HepG2 (cell line): Measurements from ENCODE around the gene DUSP15. TPM values are rescaled to one million over a fixed set of nuclear protein-coding genes. Genes with fewer than 3 reads are reported as not detected.
"Not testable (repeated sequence)": the region's sequence is repeated elsewhere in the genome, so short reads cannot be mapped to it uniquely, and the experiment has no call there.

Source experiments
- ATAC-seq: fragments of 200-7000 bp; cut with Tn5 transposase; 3 replicates; pipeline ENCODE4 v1.9.1; 2020; ENCODE audit warnings: mild to moderate bottlenecking, moderate library complexity
- BruUV-seq: library from RNA; stranded (reverse); fragments of 400-500 nt; replicated peaks from 2 replicates; lab custom pipeline; 2021; lab: Mats Ljungman, UMichigan
- CTCF ChIA-PET: fragments of 300-600 bp; formaldehyde crosslinking; extraction: SDS; loops from one replicate; lab custom pipeline; 2021; ENCODE audit warnings: low total read pairs, inconsistent platforms, low intra/inter-chr PET ratio; lab: Yijun Ruan, JAX
- POLR2A ChIA-PET: fragments of 350-600 bp; sonication (Branson Sonifier 250); formaldehyde crosslinking; loops from one replicate; lab custom pipeline; 2020; ENCODE audit warnings: antibody characterized with exemption, inconsistent platforms; lab: Yijun Ruan, JAX
- DNase-seq: peaks from one replicate; pipeline ENCODE4 v3.0.0-alpha.2; 2015; ENCODE audit warnings: low spot score
- FAIRE-seq: peaks from 3 replicates; lab custom pipeline; 2011; peaks lifted over from hg19 to GRCh38; lab: Jason Lieb, UNC
- H2AFZ ChIP-seq: one replicate; pipeline ENCODE4 v1.6.1; 2011; ENCODE audit warnings: low read length, inconsistent platforms
- H3K27ac ChIP-seq: fragments of 300-600 bp; 3 replicates; pipeline ENCODE4 v1.8.0; 2011; ENCODE audit warnings: mixed run types, mild to moderate bottlenecking, mixed read lengths, low read length, inconsistent platforms; ENCODE audit not compliant: insufficient read depth; ENCODE audit errors: extremely low read length
- H3K27me3 ChIP-seq, 2 experiments: fragments of 200-600 bp in 1 of 2; 2 replicates in 1 of 2; 3 replicates in 1 of 2; pipeline versions ENCODE4 v1.6.0 to v1.8.0; 2011; ENCODE audit warnings: low read length in 2 of 2, mild to moderate bottlenecking in 2 of 2, moderate library complexity in 2 of 2, inconsistent platforms in 1 of 2; ENCODE audit not compliant: insufficient read depth in 2 of 2, control insufficient read depth in 1 of 2
- H3K36me3 ChIP-seq, 2 experiments: fragments of 200-600 bp in 1 of 2; replicated peaks in 1 of 2; 2 replicates in 1 of 2; 3 replicates in 1 of 2; pipeline versions ENCODE4 v1.5.1 to v1.8.0; 2011; ENCODE audit warnings: low read length in 2 of 2, inconsistent platforms in 1 of 2; ENCODE audit not compliant: insufficient read depth in 2 of 2, control insufficient read depth in 1 of 2
- H3K4me1 ChIP-seq: 2 replicates; pipeline ENCODE4 v1.5.1; 2012; ENCODE audit warnings: low read length, inconsistent platforms; ENCODE audit not compliant: insufficient read depth
- H3K4me2 ChIP-seq: 2 replicates; pipeline ENCODE4 v1.6.0; 2011; ENCODE audit warnings: low read depth, low read length, inconsistent platforms
- H3K4me3 ChIP-seq, 3 experiments: fragments of 200-600 bp in 1 of 3; sonication (generic), shearing (Covaris generic) in 1 of 3; replicated peaks in 1 of 3; 2 replicates each; pipeline ENCODE4 v1.5.1; 2011 to 2016; ENCODE audit warnings: low read length in 3 of 3, inconsistent platforms in 2 of 3, low read depth in 2 of 3, mild to moderate bottlenecking in 2 of 3, control low read depth in 1 of 3, mixed read lengths in 1 of 3; ENCODE audit not compliant: insufficient read depth in 1 of 3
- H3K79me2 ChIP-seq: one replicate; pipeline ENCODE4 v1.6.1; 2011; ENCODE audit warnings: low read length, inconsistent platforms; ENCODE audit not compliant: insufficient read depth
- H3K9ac ChIP-seq: 2 replicates; pipeline ENCODE4 v1.6.0; 2011; ENCODE audit warnings: mild to moderate bottlenecking, low read depth, low read length, inconsistent platforms; ENCODE audit not compliant: insufficient read depth
- H3K9me3 ChIP-seq: 2 replicates; pipeline ENCODE4 v1.5.1; 2012; ENCODE audit warnings: mild to moderate bottlenecking, low read length
- H4K20me1 ChIP-seq: 2 replicates; pipeline ENCODE4 v1.6.0; 2011; ENCODE audit warnings: inconsistent platforms, mild to moderate bottlenecking, low read length, moderate library complexity; ENCODE audit not compliant: insufficient read depth
- CEBPB ChIP-seq: IDR thresholded peaks from 2 replicates; pipeline ENCODE4 v1.6.1; 2011; ENCODE audit warnings: low read depth, low read length, improper control_type of control experiment, borderline replicate concordance
- DRAP1 ChIP-seq: IDR thresholded peaks from 2 replicates; pipeline ENCODE4 v1.6.1; 2016; ENCODE audit warnings: missing genetic modification reagents, missing compliant biosample characterization
- MTA1 ChIP-seq: sonication (generic); formaldehyde crosslinking; IDR thresholded peaks from 2 replicates; pipeline ENCODE4 v1.4.0; 2020; ENCODE audit warnings: missing genetic modification reagents, mild to moderate bottlenecking, borderline replicate concordance
- NR0B2 ChIP-seq: sonication (generic); formaldehyde crosslinking; IDR thresholded peaks from 2 replicates; pipeline ENCODE4 v1.4.0; 2020; ENCODE audit warnings: mild to moderate bottlenecking, missing genetic modification reagents
- SPEN ChIP-seq: sonication (generic); formaldehyde crosslinking; IDR thresholded peaks from 2 replicates; pipeline ENCODE4 v1.5.1; 2020; ENCODE audit warnings: low read depth, mild to moderate bottlenecking, missing genetic modification reagents
- ZFAT ChIP-seq: sonication (generic); formaldehyde crosslinking; conservative IDR thresholded peaks from 2 replicates; pipeline ENCODE4 v1.8.1; 2023; ENCODE audit warnings: missing genetic modification reagents, inconsistent platforms
- ZNF629 ChIP-seq: sonication (generic); formaldehyde crosslinking; conservative IDR thresholded peaks from 2 replicates; pipeline ENCODE4 v1.5.0; 2020; ENCODE audit warnings: missing genetic modification reagents
- ZNF652 ChIP-seq: IDR thresholded peaks from 2 replicates; pipeline ENCODE4 v1.6.1; 2016; ENCODE audit warnings: low read depth, borderline replicate concordance
- ZNF768 ChIP-seq: sonication (generic); formaldehyde crosslinking; IDR thresholded peaks from 2 replicates; pipeline ENCODE4 v1.4.0; 2020; ENCODE audit warnings: missing genetic modification reagents
- WGBS: methylation state at CpG from one replicate; pipeline ENCODE4 v1.1.6; 2017; ENCODE audit warnings: low lambda C conversion rate; 5-methylcytosine and 5-hydroxymethylcytosine counted together
- in situ Hi-C: cut with HindIII; loops from 2 replicates; pipeline ENCODE4 v1.10.0; 2017; ENCODE audit warnings: low pct_unique_long_range_greater_than_20kb; ENCODE audit not compliant: extremely low pct_ligation_motif_present
- intact Hi-C: fragments of 100-400 bp; cut with micrococcal nuclease; formaldehyde crosslinking; loops from one replicate; pipeline ENCODE4 v1.10.0; 2022; ENCODE audit not compliant: unreplicated experiment
- polyA plus RNA-seq, 8 experiments: library from polyadenylated mRNA; depleted of rRNA in 3 of 8; stranded (reverse) in 7 of 8; unstranded in 1 of 8; fragments of >200 nt; fragmentation: Illumina TruSeq in 4 of 8; extraction: Trizol in 4 of 8; gene quantifications; 2 replicates each; pipeline versions ENCODE4 v1.2.1 to v1.2.3, GENCODE V29; 2011 to 2016; ENCODE audit warnings: low read depth in 4 of 8, missing spikeins in 1 of 8, mixed read lengths in 1 of 8; ENCODE audit not compliant: insufficient read depth in 1 of 8
- total RNA-seq, 5 experiments: library from RNA; depleted of rRNA; stranded (reverse); fragments of >200 nt; fragmentation: Illumina TruSeq; extraction: Trizol; gene quantifications; 2 replicates each; pipeline ENCODE4 v1.2.3, GENCODE V29; 2016; ENCODE audit warnings: low read depth in 1 of 5

DUSP15 gene
- total and polyA plus RNA-seq, 2 of the 13 experiments (the other 11 are each of a cell fraction or from before 2014, with no cell fraction given) = 0.17 to 0.93 TPM

- no TSS peak for BruUV-seq
- Histone ChIP-seq H3K79me2 (no peaks in the 10 kb centered on the region), H3K27ac (no peak overlapping the region)
- TF ChIP-seq ZNF629 (0 out of 2 replicates have a peak, but pooled peaks have one; percentile 12), DRAP1 (CRISPR knock-in tag) (no peak)
- TF ChIP-seq, all 625 proteins: peak for 1
- POLR2A ChIA-PET = no interaction called here
- intact Hi-C loops = no loop called here
- H3K9ac ChIP-seq = no peak overlapping the region
- H4K20me1 ChIP-seq = no peaks in the 10 kb centered on the region
- H3K4me3 ChIP-seq = no peak overlapping the region
- H3K27me3 ChIP-seq = peaks cover 0 to 14% of the 10 kb centered on the region in 2 experiments; a peak in 3 of 5 replicates
- H3K4me2 ChIP-seq = no peak overlapping the region
- in situ Hi-C loops = no loop called here
- no peak for ATAC-seq
- H2AFZ ChIP-seq = no peak overlapping the region
- no peaks in the 10 kb centered on the region for H3K9me3 ChIP-seq
- DNase-seq = no peak
- no peak for FAIRE-seq
- H3K36me3 ChIP-seq = no peaks in the 10 kb centered on the region
- H3K4me1 ChIP-seq = no peaks in the 10 kb centered on the region
- WGBS = 61% methylated on average over 5 of the region's 5 CpGs
- CTCF ChIA-PET = no interaction called here
Measured at GRCh38 chr20:31816221-31816620, 54.1 kb downstream of the DUSP15 start.

- 44% methylated on average over 9 of the region's 9 CpGs for WGBS
- CTCF ChIA-PET = no interaction called here
- in situ Hi-C loops (no loop called here), intact Hi-C loops (no loop called here)
- Histone ChIP-seq H2AFZ (no peak overlapping the region), H3K27ac (no peak overlapping the region), H3K4me3 (no peak overlapping the region), H3K36me3 (no peaks in the 10 kb centered on the region), H4K20me1 (no peaks in the 10 kb centered on the region), H3K79me2 (no peaks in the 10 kb centered on the region), H3K4me1 (no peaks in the 10 kb centered on the region), H3K4me2 (no peak overlapping the region), H3K9ac (no peak overlapping the region), H3K9me3 (no peaks in the 10 kb centered on the region), H3K27me3 (peaks cover 0 to 14% of the 10 kb centered on the region in 2 experiments; a peak in 3 of 5 replicates)
- BruUV-seq = no TSS peak
- POLR2A ChIA-PET = no interaction called here
- DNase-seq (no peak), FAIRE-seq (peak; percentile 12), ATAC-seq (0 out of 3 replicates have a peak, but pooled peaks have one; percentile 12)
- TF ChIP-seq SPEN = no peak
- TF ChIP-seq ZNF652 (CRISPR knock-in tag) = peak; percentile 71
- TF ChIP-seq NR0B2 = 0 out of 2 replicates have a peak, but pooled peaks have one; percentile 29
- TF ChIP-seq CEBPB = 0 out of 2 replicates have a peak, but pooled peaks have one; percentile 23
- TF ChIP-seq ZFAT (CRISPR knock-in tag) = no peak
- TF ChIP-seq ZNF768 (CRISPR knock-in tag) = 0 out of 2 replicates have a peak, but pooled peaks have one; percentile 28
- no peak for TF ChIP-seq MTA1 (CRISPR knock-in tag)
Measured at GRCh38 chr20:31815408-31816188, 54.7 kb downstream of the DUSP15 start.

GRCh38 chr20:31814142-31814541 is 56.2 kb downstream of the DUSP15 start:
- WGBS = 54% methylated on average over 7 of the region's 7 CpGs
- BruUV-seq, H4K20me1 ChIP-seq, H3K27me3 ChIP-seq, in situ Hi-C loops, H3K4me2 ChIP-seq, H3K79me2 ChIP-seq, H3K36me3 ChIP-seq, ATAC-seq, DNase-seq, CTCF ChIA-PET, FAIRE-seq, H3K4me3 ChIP-seq, H3K9me3 ChIP-seq, POLR2A ChIA-PET, H2AFZ ChIP-seq, H3K27ac ChIP-seq, intact Hi-C loops, H3K9ac ChIP-seq, H3K4me1 ChIP-seq: not testable (repeated sequence)
